HEK293 (cell line): ENCODE data around the gene KCNK4.
A peak's percentile ranks its signal among the peaks of the same experiment; 100 is the strongest.

ENCODE experiments used
- EGR2 ChIP-seq: fragments of 450-650 bp; formaldehyde crosslinking; IDR thresholded peaks from 2 replicates; pipeline ENCODE4 v1.5.1; 2016; ENCODE audit warnings: low read depth, missing biosample characterization, missing genetic modification characterization
- FEZF1 ChIP-seq: fragments of 450-650 bp; formaldehyde crosslinking; IDR thresholded peaks from 2 replicates; pipeline ENCODE4 v1.5.1; 2016; ENCODE audit warnings: missing biosample characterization, missing genetic modification characterization
- HOXD13 ChIP-seq: sonication (generic); formaldehyde crosslinking; IDR thresholded peaks from 2 replicates; pipeline ENCODE4 v1.8.0; 2022; ENCODE audit warnings: missing genetic modification reagents, borderline replicate concordance
- IKZF3 ChIP-seq: fragments of 450-650 bp; IDR thresholded peaks from 2 replicates; pipeline ENCODE4 v1.5.0; 2018; ENCODE audit warnings: missing biosample characterization, mild to moderate bottlenecking, missing genetic modification characterization, moderate library complexity
- KLF10 ChIP-seq: fragments of 450-650 bp; IDR thresholded peaks from 2 replicates; pipeline ENCODE4 v1.5.1; 2018; ENCODE audit warnings: missing biosample characterization, mild to moderate bottlenecking, missing genetic modification characterization
- KLF16 ChIP-seq: fragments of 450-650 bp; formaldehyde crosslinking; IDR thresholded peaks from 2 replicates; pipeline ENCODE4 v1.5.1; 2017; ENCODE audit warnings: missing biosample characterization, missing genetic modification characterization
- KLF8 ChIP-seq: fragments of 450-650 bp; formaldehyde crosslinking; IDR thresholded peaks from 2 replicates; pipeline ENCODE4 v1.5.1; 2016; ENCODE audit warnings: missing biosample characterization, missing genetic modification characterization
- SALL2 ChIP-seq: fragments of 450-650 bp; formaldehyde crosslinking; IDR thresholded peaks from 2 replicates; pipeline ENCODE4 v1.5.0; 2017; ENCODE audit warnings: missing biosample characterization, mild to moderate bottlenecking, missing genetic modification characterization, borderline replicate concordance
- SP2 ChIP-seq: fragments of 450-650 bp; formaldehyde crosslinking; IDR thresholded peaks from 2 replicates; pipeline ENCODE4 v1.5.1; 2016; ENCODE audit warnings: missing biosample characterization, missing genetic modification characterization
- SP3 ChIP-seq: fragments of 450-650 bp; formaldehyde crosslinking; IDR thresholded peaks from 2 replicates; pipeline ENCODE4 v1.5.1; 2016; ENCODE audit warnings: missing biosample characterization, missing genetic modification characterization
- WT1 ChIP-seq: fragments of 450-650 bp; formaldehyde crosslinking; IDR thresholded peaks from 2 replicates; pipeline ENCODE4 v1.5.1; 2016; ENCODE audit warnings: missing biosample characterization, missing genetic modification characterization
- ZBTB17 ChIP-seq: fragments of 450-650 bp; formaldehyde crosslinking; IDR thresholded peaks from 2 replicates; pipeline ENCODE4 v1.5.1; 2016; ENCODE audit warnings: missing biosample characterization, missing genetic modification characterization
- ZBTB7A ChIP-seq: fragments of 450-650 bp; formaldehyde crosslinking; IDR thresholded peaks from 2 replicates; pipeline ENCODE4 v1.5.1; 2016; ENCODE audit warnings: low read depth, missing biosample characterization, missing genetic modification characterization
- ZFHX2 ChIP-seq: fragments of 450-650 bp; formaldehyde crosslinking; conservative IDR thresholded peaks from 2 replicates; pipeline ENCODE4 v1.5.1; 2016; ENCODE audit warnings: missing biosample characterization, missing genetic modification characterization
- ZFP37 ChIP-seq: fragments of 450-650 bp; formaldehyde crosslinking; IDR thresholded peaks from 2 replicates; pipeline ENCODE4 v1.5.1; 2016; ENCODE audit warnings: missing biosample characterization, missing genetic modification characterization
- ZNF132 ChIP-seq: fragments of 450-650 bp; formaldehyde crosslinking; IDR thresholded peaks from 2 replicates; pipeline ENCODE4 v1.5.1; 2017; ENCODE audit warnings: missing biosample characterization, missing genetic modification characterization, borderline replicate concordance
- ZNF19 ChIP-seq: fragments of 450-650 bp; formaldehyde crosslinking; IDR thresholded peaks from 2 replicates; pipeline ENCODE4; 2016; ENCODE audit warnings: missing biosample characterization, missing genetic modification characterization, low read depth
- ZNF2 ChIP-seq: fragments of 450-650 bp; formaldehyde crosslinking; IDR thresholded peaks from 2 replicates; pipeline ENCODE4 v1.5.1; 2016; ENCODE audit warnings: missing biosample characterization, missing genetic modification characterization
- ZNF223 ChIP-seq: fragments of 450-650 bp; formaldehyde crosslinking; IDR thresholded peaks from 2 replicates; pipeline ENCODE4 v1.5.1; 2016; ENCODE audit warnings: missing biosample characterization, missing genetic modification characterization
- ZNF292 ChIP-seq: fragments of 450-650 bp; formaldehyde crosslinking; IDR thresholded peaks from 2 replicates; pipeline ENCODE4 v1.5.1; 2016; ENCODE audit warnings: low read depth, missing biosample characterization, missing genetic modification characterization, borderline replicate concordance
- ZNF324 ChIP-seq: fragments of 450-650 bp; formaldehyde crosslinking; IDR thresholded peaks from 2 replicates; pipeline ENCODE4 v1.5.1; 2016; ENCODE audit warnings: missing biosample characterization, missing genetic modification characterization
- ZNF341 ChIP-seq: fragments of 450-650 bp; formaldehyde crosslinking; IDR thresholded peaks from 2 replicates; pipeline ENCODE4; 2016; ENCODE audit warnings: low read depth, missing biosample characterization, missing genetic modification characterization
- ZNF350 ChIP-seq: fragments of 450-650 bp; formaldehyde crosslinking; IDR thresholded peaks from 2 replicates; pipeline ENCODE4 v1.5.0; 2017; ENCODE audit warnings: missing biosample characterization, mild to moderate bottlenecking, missing genetic modification characterization
- ZNF366 ChIP-seq: fragments of 450-650 bp; formaldehyde crosslinking; conservative IDR thresholded peaks from 2 replicates; pipeline ENCODE4 v1.5.1; 2016; ENCODE audit warnings: missing biosample characterization, missing genetic modification characterization
- ZNF433 ChIP-seq: fragments of 450-650 bp; formaldehyde crosslinking; IDR thresholded peaks from 2 replicates; pipeline ENCODE4 v1.5.1; 2016; ENCODE audit warnings: missing biosample characterization, missing genetic modification characterization, low read depth
- ZNF48 ChIP-seq: fragments of 450-650 bp; formaldehyde crosslinking; IDR thresholded peaks from 2 replicates; pipeline ENCODE4 v1.5.1; 2016; ENCODE audit warnings: missing biosample characterization, missing genetic modification characterization
- ZNF514 ChIP-seq: fragments of 450-650 bp; formaldehyde crosslinking; IDR thresholded peaks from 2 replicates; pipeline ENCODE4 v1.5.1; 2016; ENCODE audit warnings: missing biosample characterization, missing genetic modification characterization
- ZNF521 ChIP-seq: fragments of 450-650 bp; formaldehyde crosslinking; IDR thresholded peaks from 2 replicates; pipeline ENCODE4 v1.5.1; 2017; ENCODE audit warnings: missing biosample characterization, mild to moderate bottlenecking, missing genetic modification characterization
- ZNF558 ChIP-seq: fragments of 450-650 bp; formaldehyde crosslinking; IDR thresholded peaks from 2 replicates; pipeline ENCODE4 v1.5.1; 2016; ENCODE audit warnings: missing biosample characterization, missing genetic modification characterization
- ZNF585B ChIP-seq: fragments of 450-650 bp; formaldehyde crosslinking; IDR thresholded peaks from 2 replicates; pipeline ENCODE4 v1.5.1; 2016; ENCODE audit warnings: missing biosample characterization, missing genetic modification characterization
- ZNF610 ChIP-seq: fragments of 450-650 bp; formaldehyde crosslinking; IDR thresholded peaks from 2 replicates; pipeline ENCODE4 v1.5.1; 2016; ENCODE audit warnings: missing biosample characterization, missing genetic modification characterization, borderline replicate concordance
- ZNF830 ChIP-seq: fragments of 450-650 bp; IDR thresholded peaks from 2 replicates; pipeline ENCODE4 v1.5.0; 2018; ENCODE audit warnings: missing biosample characterization, missing genetic modification characterization, low read depth, mild to moderate bottlenecking, moderate library complexity
- ZXDB ChIP-seq: fragments of 450-650 bp; formaldehyde crosslinking; IDR thresholded peaks from 2 replicates; pipeline ENCODE4 v1.5.1; 2016; ENCODE audit warnings: missing biosample characterization, missing genetic modification characterization
- TF ChIP-seq, protein P1 (sequence below): fragments of 450-650 bp; formaldehyde crosslinking; IDR thresholded peaks from 2 replicates; pipeline ENCODE4 v1.5.1; 2016; ENCODE audit warnings: missing biosample characterization, missing genetic modification characterization, low read depth
- TF ChIP-seq, protein P2 (sequence below): fragments of 450-650 bp; formaldehyde crosslinking; IDR thresholded peaks from 2 replicates; pipeline ENCODE4 v1.5.1; 2016; ENCODE audit warnings: missing biosample characterization, missing genetic modification characterization
- TF ChIP-seq, protein P3 (sequence below): fragments of 450-650 bp; formaldehyde crosslinking; optimal IDR thresholded peaks from 2 replicates; pipeline ENCODE3; 2016; ENCODE audit warnings: missing biosample characterization, mild to moderate bottlenecking, missing genetic modification characterization
- TF ChIP-seq, protein P4 (sequence below): fragments of 450-650 bp; formaldehyde crosslinking; IDR thresholded peaks from 2 replicates; pipeline ENCODE4 v1.5.1; 2016; ENCODE audit warnings: missing biosample characterization, missing genetic modification characterization

KCNK4 gene

DNA sequence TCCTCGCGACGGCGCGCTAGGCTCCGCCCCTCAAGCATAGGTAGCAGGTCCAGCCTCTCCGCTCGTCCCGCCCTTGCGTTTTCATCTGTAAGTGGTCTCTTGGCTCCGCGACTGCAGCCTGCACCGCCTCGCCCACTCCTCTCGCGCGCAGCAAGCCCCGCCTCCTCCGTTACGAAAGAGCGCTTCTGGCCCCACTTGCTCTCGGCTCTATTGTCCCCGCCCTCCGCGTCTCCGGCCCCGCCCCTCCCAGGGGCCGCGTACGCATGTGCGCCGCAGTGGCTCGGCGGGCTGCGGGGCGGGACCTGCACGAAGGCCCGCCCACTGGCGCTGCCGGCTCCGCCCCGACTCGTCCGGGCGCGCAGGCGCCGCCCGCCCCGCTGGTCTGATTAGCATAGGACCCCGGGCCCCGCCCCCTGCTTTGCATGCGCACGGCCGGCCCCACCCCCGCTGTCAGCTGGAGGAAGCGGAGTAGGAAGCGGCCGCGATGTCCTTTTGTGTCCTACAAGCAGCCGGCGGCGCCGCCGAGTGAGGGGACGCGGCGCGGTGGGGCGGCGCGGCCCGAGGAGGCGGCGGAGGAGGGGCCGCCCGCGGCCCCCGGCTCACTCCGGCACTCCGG lies 14.1 kb downstream of the KCNK4 start, which contains the start of gene ESRRA (continued):
- TF ChIP-seq FEZF1 (tag by site-specific recombination) (peak; percentile 32; the same call in 1 of the 2 replicates), ZNF48 (tag by site-specific recombination) (no peak), ZNF558 (no peak), ZFHX2 (tag by site-specific recombination) (peak; percentile 65), KLF8 (peak; percentile 56; the same call in 1 of the 2 replicates), ZNF341 (peak; percentile 45), IKZF3 (tag by site-specific recombination) (no peak), ZNF19 (no peak), ZNF223 (tag by site-specific recombination) (no peak), ZNF292 (tag by site-specific recombination) (no peak), SP2 (tag by site-specific recombination) (peak; percentile 93), ZNF350 (no peak), EGR2 (peak; percentile 29; the same call in 1 of the 2 replicates), ZNF433 (tag by site-specific recombination) (no peak), HOXD13 (CRISPR knock-in tag) (no peak), ZFP37 (tag by site-specific recombination) (no peak), SALL2 (tag by site-specific recombination) (no peak), ZNF2 (no peak), ZNF830 (no peak), WT1 (tag by site-specific recombination) (no peak), ZNF366 (tag by site-specific recombination) (no peak), ZBTB7A (no peak), ZNF132 (no peak), ZNF324 (tag by site-specific recombination) (no peak), KLF10 (0 out of 2 replicates have a peak, but pooled peaks have one; percentile 31), ZNF521 (tag by site-specific recombination) (no peak), ZXDB (tag by site-specific recombination) (no peak), ZNF514 (tag by site-specific recombination) (no peak), ZNF585B (no peak), KLF16 (no peak), SP3 (peak; percentile 84), ZNF610 (tag by site-specific recombination) (no peak), ZBTB17 (tag by site-specific recombination) (no peak)
- TF ChIP-seq, protein P1, sequence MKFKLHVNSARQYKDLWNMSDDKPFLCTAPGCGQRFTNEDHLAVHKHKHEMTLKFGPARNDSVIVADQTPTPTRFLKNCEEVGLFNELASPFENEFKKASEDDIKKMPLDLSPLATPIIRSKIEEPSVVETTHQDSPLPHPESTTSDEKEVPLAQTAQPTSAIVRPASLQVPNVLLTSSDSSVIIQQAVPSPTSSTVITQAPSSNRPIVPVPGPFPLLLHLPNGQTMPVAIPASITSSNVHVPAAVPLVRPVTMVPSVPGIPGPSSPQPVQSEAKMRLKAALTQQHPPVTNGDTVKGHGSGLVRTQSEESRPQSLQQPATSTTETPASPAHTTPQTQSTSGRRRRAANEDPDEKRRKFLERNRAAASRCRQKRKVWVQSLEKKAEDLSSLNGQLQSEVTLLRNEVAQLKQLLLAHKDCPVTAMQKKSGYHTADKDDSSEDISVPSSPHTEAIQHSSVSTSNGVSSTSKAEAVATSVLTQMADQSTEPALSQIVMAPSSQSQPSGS: no peak
- TF ChIP-seq, protein P2, sequence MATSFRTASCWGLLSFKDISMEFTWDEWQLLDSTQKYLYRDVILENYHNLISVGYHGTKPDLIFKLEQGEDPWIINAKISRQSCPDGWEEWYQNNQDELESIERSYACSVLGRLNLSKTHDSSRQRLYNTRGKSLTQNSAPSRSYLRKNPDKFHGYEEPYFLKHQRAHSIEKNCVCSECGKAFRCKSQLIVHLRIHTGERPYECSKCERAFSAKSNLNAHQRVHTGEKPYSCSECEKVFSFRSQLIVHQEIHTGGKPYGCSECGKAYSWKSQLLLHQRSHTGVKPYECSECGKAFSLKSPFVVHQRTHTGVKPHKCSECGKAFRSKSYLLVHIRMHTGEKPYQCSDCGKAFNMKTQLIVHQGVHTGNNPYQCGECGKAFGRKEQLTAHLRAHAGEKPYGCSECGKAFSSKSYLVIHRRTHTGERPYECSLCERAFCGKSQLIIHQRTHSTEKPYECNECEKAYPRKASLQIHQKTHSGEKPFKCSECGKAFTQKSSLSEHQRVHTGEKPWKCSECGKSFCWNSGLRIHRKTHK (tag by site-specific recombination): no peak
- TF ChIP-seq, protein P3, sequence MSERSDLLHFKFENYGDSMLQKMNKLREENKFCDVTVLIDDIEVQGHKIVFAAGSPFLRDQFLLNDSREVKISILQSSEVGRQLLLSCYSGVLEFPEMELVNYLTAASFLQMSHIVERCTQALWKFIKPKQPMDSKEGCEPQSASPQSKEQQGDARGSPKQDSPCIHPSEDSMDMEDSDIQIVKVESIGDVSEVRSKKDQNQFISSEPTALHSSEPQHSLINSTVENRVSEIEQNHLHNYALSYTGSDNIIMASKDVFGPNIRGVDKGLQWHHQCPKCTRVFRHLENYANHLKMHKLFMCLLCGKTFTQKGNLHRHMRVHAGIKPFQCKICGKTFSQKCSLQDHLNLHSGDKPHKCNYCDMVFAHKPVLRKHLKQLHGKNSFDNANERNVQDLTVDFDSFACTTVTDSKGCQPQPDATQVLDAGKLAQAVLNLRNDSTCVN (tag by site-specific recombination): peak; percentile 53
- TF ChIP-seq, protein P4, sequence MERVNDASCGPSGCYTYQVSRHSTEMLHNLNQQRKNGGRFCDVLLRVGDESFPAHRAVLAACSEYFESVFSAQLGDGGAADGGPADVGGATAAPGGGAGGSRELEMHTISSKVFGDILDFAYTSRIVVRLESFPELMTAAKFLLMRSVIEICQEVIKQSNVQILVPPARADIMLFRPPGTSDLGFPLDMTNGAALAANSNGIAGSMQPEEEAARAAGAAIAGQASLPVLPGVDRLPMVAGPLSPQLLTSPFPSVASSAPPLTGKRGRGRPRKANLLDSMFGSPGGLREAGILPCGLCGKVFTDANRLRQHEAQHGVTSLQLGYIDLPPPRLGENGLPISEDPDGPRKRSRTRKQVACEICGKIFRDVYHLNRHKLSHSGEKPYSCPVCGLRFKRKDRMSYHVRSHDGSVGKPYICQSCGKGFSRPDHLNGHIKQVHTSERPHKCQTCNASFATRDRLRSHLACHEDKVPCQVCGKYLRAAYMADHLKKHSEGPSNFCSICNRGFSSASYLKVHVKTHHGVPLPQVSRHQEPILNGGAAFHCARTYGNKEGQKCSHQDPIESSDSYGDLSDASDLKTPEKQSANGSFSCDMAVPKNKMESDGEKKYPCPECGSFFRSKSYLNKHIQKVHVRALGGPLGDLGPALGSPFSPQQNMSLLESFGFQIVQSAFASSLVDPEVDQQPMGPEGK (tag by site-specific recombination): 0 out of 2 replicates have a peak, but pooled peaks have one; percentile 24
